Activated CD4-positive, alpha-beta memory T cell treated with anti-CD3 and anti-CD28 coated beads for 36 hours (primary cell): ENCODE measurements around the gene KANSL1. TPM values are rescaled to one million over a fixed set of nuclear protein-coding genes. Genes with fewer than 3 reads are reported as not detected.

Experiments used
- CTCF ChIA-PET: fragments of 350-600 bp; sonication (Branson Sonifier 250); formaldehyde crosslinking; loops from one replicate; lab custom pipeline; 2021; ENCODE audit warnings: antibody characterized with exemption, inconsistent platforms; lab: Charles Lee
- POLR2A ChIA-PET: fragments of 350-600 bp; sonication (Branson Sonifier 250); formaldehyde crosslinking; loops from one replicate; lab custom pipeline; 2021; ENCODE audit warnings: antibody characterized with exemption; lab: Charles Lee
- DNase-seq: peaks from one replicate; pipeline ENCODE4 v3.0.0-alpha.2; 2020
- H3K27ac Mint-ChIP-seq: one replicate; pipeline ENCODE4 v1.8.0; 2021; ENCODE audit warnings: mixed read lengths
- H3K27me3 Mint-ChIP-seq: one replicate; pipeline ENCODE4 v1.8.0; 2021; ENCODE audit warnings: mixed read lengths
- H3K36me3 Mint-ChIP-seq: one replicate; pipeline ENCODE4 v1.8.0; 2021; ENCODE audit warnings: mixed read lengths
- H3K4me1 Mint-ChIP-seq: one replicate; pipeline ENCODE4 v1.8.0; 2021; ENCODE audit warnings: low read depth, mixed read lengths
- H3K4me3 Mint-ChIP-seq: one replicate; pipeline ENCODE4 v1.8.0; 2021; ENCODE audit warnings: mild to moderate bottlenecking, mixed read lengths
- H3K9me3 Mint-ChIP-seq: one replicate; pipeline ENCODE4 v1.8.0; 2021; ENCODE audit warnings: mixed read lengths
- intact Hi-C: fragments of 100-400 bp; cut with micrococcal nuclease; formaldehyde crosslinking; loops from one replicate; pipeline ENCODE4 v1.15.1; 2023
- total RNA-seq, 2 experiments: library from RNA; stranded (reverse); gene quantifications; one replicate each; pipeline ENCODE4 v1.2.3, GENCODE V29; 2021

KANSL1 gene
- total RNA-seq, 2 experiments from 2014 or later: 57.3 to 63.8 TPM

- ChIA-PET CTCF (no interaction called here), POLR2A (no interaction called here)
- H3K36me3 Mint-ChIP-seq: no peaks in the 10 kb centered on the region
- intact Hi-C loops: no loop called here
- H3K4me3 Mint-ChIP-seq: no peak overlapping the region
- H3K27ac Mint-ChIP-seq: no peak overlapping the region
- no peaks in the 10 kb centered on the region for H3K27me3 Mint-ChIP-seq
- H3K9me3 Mint-ChIP-seq: no peaks in the 10 kb centered on the region
- no peaks in the 10 kb centered on the region for H3K4me1 Mint-ChIP-seq
- no peak for DNase-seq
These were observed 199.1 kb downstream of the KANSL1 start for GRCh38 chr17:45993962-45994627.

- Mint-ChIP-seq H3K27me3 (no peaks in the 10 kb centered on the region), H3K27ac (no peak overlapping the region), H3K4me3 (no peak overlapping the region), H3K9me3 (no peaks in the 10 kb centered on the region), H3K36me3 (no peaks in the 10 kb centered on the region), H3K4me1 (no peaks in the 10 kb centered on the region)
- ChIA-PET CTCF (interaction anchor here (0.7 kb wide), 1 partner anchor 571 kb away, joined by 3 read pairs; no protein-coding TSS in a partner anchor), POLR2A (no interaction called here)
- DNase-seq: no peak
- intact Hi-C loops: no loop called here
These were observed 200.3 kb downstream of the KANSL1 start for GRCh38 chr17:45992904-45993303.

GRCh38 chr17:45992175-45992574 lies 201.1 kb downstream of the KANSL1 start:
- H3K4me1 Mint-ChIP-seq: no peaks in the 10 kb centered on the region
- H3K27ac Mint-ChIP-seq: no peak overlapping the region
- no peaks in the 10 kb centered on the region for H3K36me3 Mint-ChIP-seq
- H3K4me3 Mint-ChIP-seq: no peak overlapping the region
- POLR2A ChIA-PET: no interaction called here
- intact Hi-C loops: no loop called here
- no peaks in the 10 kb centered on the region for H3K9me3 Mint-ChIP-seq
- CTCF ChIA-PET: interaction anchor here (0.7 kb wide), 1 partner anchor 571 kb away, joined by 3 read pairs; no protein-coding TSS in a partner anchor
- DNase-seq: no peak
- no peaks in the 10 kb centered on the region for H3K27me3 Mint-ChIP-seq

DNA sequence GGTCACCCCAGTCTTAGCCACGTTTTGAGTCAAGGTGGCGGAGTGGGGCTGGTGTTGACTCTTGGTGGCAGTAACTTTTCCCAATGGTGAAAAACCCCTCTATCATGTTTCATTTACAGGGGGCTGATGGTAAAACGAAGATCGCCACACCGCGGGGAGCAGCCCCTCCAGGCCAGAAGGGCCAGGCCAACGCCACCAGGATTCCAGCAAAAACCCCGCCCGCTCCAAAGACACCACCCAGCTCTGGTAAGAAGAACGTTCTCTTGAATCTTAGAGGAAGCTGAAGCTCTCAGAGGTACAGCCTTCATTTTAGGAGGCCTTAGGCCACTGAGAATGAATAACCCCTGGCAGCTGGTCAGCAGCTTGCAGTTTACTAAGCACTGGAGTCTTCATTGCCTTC lies 201.9 kb downstream of the KANSL1 start:
- no peaks in the 10 kb centered on the region for H3K36me3 Mint-ChIP-seq
- no peaks in the 10 kb centered on the region for H3K27me3 Mint-ChIP-seq
- intact Hi-C loops: no loop called here
- H3K4me3 Mint-ChIP-seq: no peak overlapping the region
- no peaks in the 10 kb centered on the region for H3K9me3 Mint-ChIP-seq
- H3K4me1 Mint-ChIP-seq: no peaks in the 10 kb centered on the region
- no peak for DNase-seq
- POLR2A ChIA-PET: no interaction called here
- CTCF ChIA-PET: no interaction called here
- H3K27ac Mint-ChIP-seq: no peak overlapping the region

DNA sequence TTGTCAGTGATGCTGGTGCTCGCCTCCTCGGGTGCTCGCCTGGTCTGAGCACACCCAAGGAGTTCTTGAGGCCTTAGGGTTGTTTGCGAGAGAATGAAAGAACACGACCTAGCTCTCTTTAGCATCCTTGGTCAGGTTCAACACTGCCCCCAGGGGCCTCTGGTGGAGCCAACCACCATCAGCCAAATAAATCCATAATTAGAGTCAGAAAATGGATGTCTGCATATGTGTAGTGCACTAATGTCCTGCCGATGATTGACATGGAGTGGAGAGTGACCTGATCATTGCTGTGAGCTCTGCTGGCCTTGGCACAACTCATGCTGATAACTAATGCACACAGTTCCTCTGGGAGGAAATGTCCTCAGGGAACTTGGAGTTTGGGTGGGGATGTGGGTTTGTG lies 202.3 kb downstream of the KANSL1 start:
- no peaks in the 10 kb centered on the region for H3K4me1 Mint-ChIP-seq
- H3K4me3 Mint-ChIP-seq: no peak overlapping the region
- POLR2A ChIA-PET: no interaction called here

DNA sequence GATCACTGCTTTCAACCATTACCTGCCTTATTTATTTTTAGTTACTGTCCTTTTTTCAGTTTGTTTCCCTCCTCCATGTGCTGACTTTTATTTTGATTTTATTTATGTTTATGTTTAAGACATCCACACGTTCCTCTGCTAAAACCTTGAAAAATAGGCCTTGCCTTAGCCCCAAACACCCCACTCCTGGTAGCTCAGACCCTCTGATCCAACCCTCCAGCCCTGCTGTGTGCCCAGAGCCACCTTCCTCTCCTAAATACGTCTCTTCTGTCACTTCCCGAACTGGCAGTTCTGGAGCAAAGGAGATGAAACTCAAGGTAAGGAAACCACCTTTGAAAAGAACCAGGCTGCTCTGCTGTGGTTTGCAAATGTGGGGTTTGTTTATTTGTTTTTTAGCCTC lies 203.5 kb downstream of the KANSL1 start:
- no peaks in the 10 kb centered on the region for H3K4me1 Mint-ChIP-seq
- no peaks in the 10 kb centered on the region for H3K9me3 Mint-ChIP-seq
- no peaks in the 10 kb centered on the region for H3K27me3 Mint-ChIP-seq
- no peak for DNase-seq
- POLR2A ChIA-PET: no interaction called here
- H3K27ac Mint-ChIP-seq: no peak overlapping the region
- CTCF ChIA-PET: interaction anchor here (1.2 kb wide), 2 partner anchors 12 to 41 kb away, joined by 3 to 4 read pairs; no protein-coding TSS in a partner anchor
- no peak overlapping the region for H3K4me3 Mint-ChIP-seq
- H3K36me3 Mint-ChIP-seq: no peaks in the 10 kb centered on the region
- intact Hi-C loops: no loop called here

More for the DNA sequence above, 202.3 kb downstream of the KANSL1 start:
- Mint-ChIP-seq H3K27ac (no peak overlapping the region), H3K36me3 (no peaks in the 10 kb centered on the region), H3K27me3 (no peaks in the 10 kb centered on the region), H3K9me3 (no peaks in the 10 kb centered on the region)
- CTCF ChIA-PET: interaction anchor here (1.0 to 1.2 kb wide), 3 partner anchors 11 to 222 kb away, joined by 3 to 5 read pairs (median 4); no protein-coding TSS in a partner anchor
- intact Hi-C loops: no loop called here
- no peak for DNase-seq

DNA sequence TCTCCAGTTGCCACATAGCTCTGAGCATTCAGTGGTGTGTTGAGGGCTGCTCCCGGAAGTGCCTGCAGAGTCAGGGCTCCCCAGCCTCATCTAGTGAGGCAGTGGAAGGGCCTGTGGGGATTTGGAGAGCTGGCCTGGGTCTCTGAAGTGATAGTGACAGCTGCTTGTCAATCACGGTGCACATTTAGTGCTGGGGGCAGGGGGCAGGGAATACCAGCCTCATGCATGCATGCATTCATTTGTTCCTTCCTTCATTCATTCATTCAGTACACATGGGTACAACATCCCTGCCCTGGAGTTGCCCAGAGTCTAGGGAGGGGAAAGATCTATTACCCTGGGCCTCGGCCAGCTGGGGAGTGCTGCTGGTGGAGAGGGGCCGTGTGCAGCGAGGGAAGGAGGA lies 205.5 kb downstream of the KANSL1 start:
- ChIA-PET CTCF (interaction anchor here (1.7 kb wide), 1 partner anchor 38 kb away, joined by 5 read pairs; no protein-coding TSS in a partner anchor), POLR2A (no interaction called here)
- no peak for DNase-seq
- intact Hi-C loops: no loop called here
- Mint-ChIP-seq H3K27ac (no peak overlapping the region), H3K27me3 (no peaks in the 10 kb centered on the region), H3K9me3 (no peaks in the 10 kb centered on the region), H3K4me3 (no peak overlapping the region), H3K36me3 (no peaks in the 10 kb centered on the region), H3K4me1 (no peaks in the 10 kb centered on the region)

- ChIA-PET CTCF (interaction anchor here (1.7 kb wide), 1 partner anchor 37 kb away, joined by 5 read pairs; no protein-coding TSS in a partner anchor), POLR2A (no interaction called here)
- no peaks in the 10 kb centered on the region for H3K27me3 Mint-ChIP-seq
- H3K4me1 Mint-ChIP-seq: no peaks in the 10 kb centered on the region
- no peaks in the 10 kb centered on the region for H3K36me3 Mint-ChIP-seq
- H3K4me3 Mint-ChIP-seq: no peak overlapping the region
- no peaks in the 10 kb centered on the region for H3K9me3 Mint-ChIP-seq
- DNase-seq: no peak
- intact Hi-C loops: no loop called here
- no peak overlapping the region for H3K27ac Mint-ChIP-seq
These were observed 207.2 kb downstream of the KANSL1 start for GRCh38 chr17:45986056-45986455.

- POLR2A ChIA-PET: no interaction called here
- Mint-ChIP-seq H3K4me3 (no peak overlapping the region), H3K36me3 (no peaks in the 10 kb centered on the region), H3K27me3 (no peaks in the 10 kb centered on the region), H3K9me3 (no peaks in the 10 kb centered on the region), H3K4me1 (no peaks in the 10 kb centered on the region), H3K27ac (no peak overlapping the region)
- DNase-seq: no peak
- intact Hi-C loops: no loop called here
- CTCF ChIA-PET: no interaction called here
These were observed 207.8 kb downstream of the KANSL1 start for GRCh38 chr17:45985447-45985846.

- H3K36me3 Mint-ChIP-seq: no peaks in the 10 kb centered on the region
- no peaks in the 10 kb centered on the region for H3K27me3 Mint-ChIP-seq
- no peak overlapping the region for H3K27ac Mint-ChIP-seq
- intact Hi-C loops: no loop called here
- CTCF ChIA-PET: interaction anchor here (1.5 kb wide), 1 partner anchor 36 kb away, joined by 3 read pairs; no protein-coding TSS in a partner anchor
- POLR2A ChIA-PET: no interaction called here
- DNase-seq: no peak
- H3K4me3 Mint-ChIP-seq: no peak overlapping the region
- no peaks in the 10 kb centered on the region for H3K9me3 Mint-ChIP-seq
- no peaks in the 10 kb centered on the region for H3K4me1 Mint-ChIP-seq
These were observed 208.9 kb downstream of the KANSL1 start for GRCh38 chr17:45984368-45984767.

DNA sequence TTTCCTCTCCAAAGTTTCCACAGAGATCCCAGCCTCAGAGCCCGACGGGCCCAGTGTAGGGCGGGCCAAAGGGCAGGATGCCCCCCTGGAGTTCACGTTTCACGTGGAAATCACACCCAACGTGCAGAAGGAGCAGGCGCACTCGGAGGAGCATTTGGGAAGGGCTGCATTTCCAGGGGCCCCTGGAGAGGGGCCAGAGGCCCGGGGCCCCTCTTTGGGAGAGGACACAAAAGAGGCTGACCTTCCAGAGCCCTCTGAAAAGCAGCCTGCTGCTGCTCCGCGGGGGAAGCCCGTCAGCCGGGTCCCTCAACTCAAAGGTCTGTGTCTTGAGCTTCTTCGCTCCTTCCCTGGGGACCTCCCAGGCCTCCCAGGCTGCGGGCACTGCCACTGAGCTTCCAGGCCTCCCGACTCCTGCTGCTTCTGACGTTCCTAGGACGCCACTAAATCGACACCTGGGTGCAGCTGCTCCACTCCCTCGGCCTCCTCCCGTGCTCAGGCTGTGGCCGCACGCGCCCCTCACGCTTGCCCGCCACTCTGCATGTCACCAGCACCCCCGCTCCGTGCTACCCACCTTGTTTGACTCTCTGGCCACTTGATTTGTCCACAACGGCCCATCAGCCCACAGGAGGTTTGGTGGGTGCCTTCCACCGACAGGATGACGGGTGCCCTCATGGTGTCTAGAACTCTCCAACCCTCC lies 209.5 kb downstream of the KANSL1 start:
- CTCF ChIA-PET: interaction anchor here (1.5 kb wide), 1 partner anchor 35 kb away, joined by 3 read pairs; no protein-coding TSS in a partner anchor

GRCh38 chr17:45982791-45983613 lies 210.2 kb downstream of the KANSL1 start:
- no peaks in the 10 kb centered on the region for H3K9me3 Mint-ChIP-seq
- no peaks in the 10 kb centered on the region for H3K4me1 Mint-ChIP-seq
- no peaks in the 10 kb centered on the region for H3K27me3 Mint-ChIP-seq
- intact Hi-C loops: no loop called here
- no peaks in the 10 kb centered on the region for H3K36me3 Mint-ChIP-seq
- no peak overlapping the region for H3K4me3 Mint-ChIP-seq
- ChIA-PET CTCF (interaction anchor here (1.5 kb wide), 1 partner anchor 34 kb away, joined by 3 read pairs; no protein-coding TSS in a partner anchor), POLR2A (no interaction called here)
- no peak for DNase-seq
- H3K27ac Mint-ChIP-seq: no peak overlapping the region

More for the DNA sequence above, 209.5 kb downstream of the KANSL1 start:
- POLR2A ChIA-PET: no interaction called here
- DNase-seq: no peak
- no peaks in the 10 kb centered on the region for H3K4me1 Mint-ChIP-seq
- H3K36me3 Mint-ChIP-seq: no peaks in the 10 kb centered on the region
- no peak overlapping the region for H3K27ac Mint-ChIP-seq
- H3K9me3 Mint-ChIP-seq: no peaks in the 10 kb centered on the region
- no peak overlapping the region for H3K4me3 Mint-ChIP-seq
- intact Hi-C loops: no loop called here
- H3K27me3 Mint-ChIP-seq: no peaks in the 10 kb centered on the region
